HG02870 (cell line): ENCODE measurements around the gene GTF3C1.
"Not testable (repeated sequence)": the region's sequence is repeated elsewhere in the genome, so short reads cannot be mapped to it uniquely, and the experiment has no call there.

Experiments used
- ATAC-seq: cut with Tn5 transposase; IDR thresholded peaks from one replicate; pipeline ENCODE4 v1.9.1; 2021; ENCODE audit warnings: mild to moderate bottlenecking, moderate library complexity; ENCODE audit not compliant: unreplicated experiment

GTF3C1 gene

GRCh38 chr16:27447301-27447700 is 102.4 kb downstream of the GTF3C1 start:
- ATAC-seq = no peak

- no peak for ATAC-seq
These were observed 103.0 kb downstream of the GTF3C1 start for GRCh38 chr16:27446721-27447120.

DNA sequence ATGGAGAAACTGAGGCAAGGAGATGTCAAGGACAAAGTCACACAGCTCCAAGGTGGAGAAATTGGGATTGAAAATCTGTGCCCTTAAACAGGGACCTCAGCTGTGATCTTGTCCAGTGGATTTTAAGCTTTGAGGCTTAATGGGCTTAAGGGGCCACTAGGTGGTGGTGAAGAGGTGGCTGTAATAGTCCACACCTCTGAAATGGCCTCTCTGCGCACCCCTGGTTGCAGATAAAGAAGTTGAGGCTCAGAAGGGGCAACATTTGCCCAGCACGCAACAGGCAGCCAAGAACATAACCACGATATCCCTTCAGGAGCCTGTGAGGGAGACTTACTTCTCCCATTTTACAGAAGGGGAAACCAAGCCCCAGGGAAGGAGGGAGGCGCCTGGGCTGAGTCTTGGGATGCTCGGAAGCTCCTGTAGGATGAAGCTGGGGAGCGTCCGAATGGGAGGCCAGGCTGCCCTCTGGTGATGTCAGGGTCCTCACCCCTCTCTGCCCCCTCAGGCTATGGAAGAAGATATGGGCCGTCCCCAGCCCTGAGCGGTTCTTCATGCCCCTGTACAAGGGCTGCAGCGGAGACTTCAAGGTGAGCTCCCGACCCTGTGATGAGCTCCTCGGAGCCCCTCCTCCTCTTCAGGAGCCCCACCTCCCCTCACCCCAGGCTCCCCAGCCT is 104.1 kb downstream of the GTF3C1 start:
- ATAC-seq = no peak

GRCh38 chr16:27444470-27444869 is 105.2 kb downstream of the GTF3C1 start:
- ATAC-seq = no peak

GRCh38 chr16:27444015-27444414 is 105.7 kb downstream of the GTF3C1 start:
- no peak for ATAC-seq

DNA sequence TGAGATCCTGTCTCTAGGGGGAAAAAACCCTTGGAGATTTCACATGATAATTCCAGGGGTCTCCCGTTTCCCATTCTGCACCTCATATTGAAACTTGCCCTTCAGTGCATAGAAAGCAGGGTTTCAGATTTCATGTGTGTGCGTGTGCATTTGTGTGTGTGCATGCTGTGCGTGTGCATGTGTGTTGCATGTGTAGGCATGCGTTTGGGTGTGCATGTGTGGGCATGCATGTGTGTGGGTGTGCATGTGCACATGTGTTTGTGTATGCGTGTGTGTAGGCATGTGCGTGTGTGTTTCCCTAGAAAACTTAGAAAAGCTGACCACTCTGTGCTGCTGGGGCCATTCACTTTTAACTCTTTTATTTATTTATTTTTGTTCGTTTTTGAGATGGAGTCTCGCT is 107.7 kb downstream of the GTF3C1 start:
- no peak for ATAC-seq

DNA sequence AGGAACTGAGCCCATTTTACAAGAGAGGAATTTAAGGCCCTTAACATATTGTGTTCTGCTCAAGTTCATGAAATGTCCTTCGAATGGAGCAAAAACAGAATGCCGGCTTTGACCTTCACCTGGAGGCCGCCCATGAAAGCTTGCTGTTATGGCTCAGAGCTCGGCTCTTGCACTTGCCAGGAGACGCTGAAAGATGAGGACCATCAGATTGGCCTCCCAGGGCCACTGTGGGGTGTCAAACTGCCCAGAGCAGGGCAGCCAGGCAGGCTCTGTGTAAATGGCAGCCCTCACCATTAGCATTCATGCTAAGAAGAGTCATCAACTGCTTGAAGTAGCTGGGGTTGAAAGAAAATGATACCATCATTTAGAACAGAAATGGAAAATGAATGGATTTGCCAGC is 108.4 kb downstream of the GTF3C1 start:
- no peak for ATAC-seq

- ATAC-seq = no peak
These were observed 110.3 kb downstream of the GTF3C1 start for GRCh38 chr16:27439271-27440018.

- no peak for ATAC-seq
These were observed 111.8 kb downstream of the GTF3C1 start for GRCh38 chr16:27437946-27438345.

DNA sequence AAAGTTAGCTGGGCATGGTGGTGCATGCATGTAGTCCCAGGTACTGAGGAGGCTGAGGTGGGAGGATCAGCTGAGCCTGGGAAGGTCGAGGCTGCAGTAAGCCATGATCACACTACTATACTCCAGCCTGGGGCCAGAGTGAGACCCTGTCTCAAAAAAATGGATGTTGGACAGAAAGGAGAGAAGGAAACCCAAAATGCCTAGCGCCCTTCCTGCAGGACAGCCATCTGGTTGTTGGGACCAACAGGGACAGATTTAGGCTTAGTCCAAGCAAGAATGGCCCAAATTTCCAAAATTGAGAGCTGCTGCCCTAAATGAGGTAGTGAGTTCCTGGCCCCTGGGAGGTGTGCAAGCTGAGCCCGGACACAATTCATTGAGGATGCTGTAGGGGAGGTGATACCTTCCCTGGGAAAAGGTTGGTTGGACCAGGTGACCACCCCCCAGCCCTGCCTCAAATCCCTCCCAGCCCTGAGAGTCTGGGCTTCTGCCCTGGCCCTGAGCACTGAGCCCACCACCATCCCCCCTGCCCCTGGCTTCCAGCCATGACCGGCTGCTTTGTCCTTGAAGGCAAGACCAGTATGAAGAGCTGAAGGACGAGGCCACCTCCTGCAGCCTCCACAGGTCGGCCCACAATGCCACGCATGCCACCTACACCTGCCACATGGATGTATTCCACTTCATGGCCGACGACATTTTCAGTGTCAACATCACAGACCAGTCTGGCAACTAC is 112.6 kb downstream of the GTF3C1 start:
- ATAC-seq = no peak

DNA sequence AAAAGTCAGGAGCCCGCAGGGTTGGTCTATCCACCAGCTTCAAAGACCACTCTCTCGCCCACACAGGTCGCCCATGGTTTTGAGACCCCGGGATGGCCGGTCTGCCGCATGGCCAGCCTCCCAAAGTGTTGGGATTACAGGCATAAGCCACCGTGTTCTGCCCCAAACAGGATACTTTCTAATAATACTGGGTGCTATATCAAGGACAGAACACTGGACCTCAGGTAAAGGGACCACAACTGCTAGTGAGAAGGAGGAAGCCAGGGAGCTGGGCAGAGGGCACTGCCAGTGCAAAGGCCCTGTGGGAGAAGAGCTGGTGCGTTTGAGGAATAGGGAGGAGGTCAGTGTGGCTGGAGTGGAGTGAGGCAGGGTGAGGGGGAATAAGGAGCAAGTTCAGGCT is 113.6 kb downstream of the GTF3C1 start:
- no peak for ATAC-seq

- ATAC-seq = not testable (repeated sequence)
These were observed 114.6 kb downstream of the GTF3C1 start for GRCh38 chr16:27435146-27435545.

DNA sequence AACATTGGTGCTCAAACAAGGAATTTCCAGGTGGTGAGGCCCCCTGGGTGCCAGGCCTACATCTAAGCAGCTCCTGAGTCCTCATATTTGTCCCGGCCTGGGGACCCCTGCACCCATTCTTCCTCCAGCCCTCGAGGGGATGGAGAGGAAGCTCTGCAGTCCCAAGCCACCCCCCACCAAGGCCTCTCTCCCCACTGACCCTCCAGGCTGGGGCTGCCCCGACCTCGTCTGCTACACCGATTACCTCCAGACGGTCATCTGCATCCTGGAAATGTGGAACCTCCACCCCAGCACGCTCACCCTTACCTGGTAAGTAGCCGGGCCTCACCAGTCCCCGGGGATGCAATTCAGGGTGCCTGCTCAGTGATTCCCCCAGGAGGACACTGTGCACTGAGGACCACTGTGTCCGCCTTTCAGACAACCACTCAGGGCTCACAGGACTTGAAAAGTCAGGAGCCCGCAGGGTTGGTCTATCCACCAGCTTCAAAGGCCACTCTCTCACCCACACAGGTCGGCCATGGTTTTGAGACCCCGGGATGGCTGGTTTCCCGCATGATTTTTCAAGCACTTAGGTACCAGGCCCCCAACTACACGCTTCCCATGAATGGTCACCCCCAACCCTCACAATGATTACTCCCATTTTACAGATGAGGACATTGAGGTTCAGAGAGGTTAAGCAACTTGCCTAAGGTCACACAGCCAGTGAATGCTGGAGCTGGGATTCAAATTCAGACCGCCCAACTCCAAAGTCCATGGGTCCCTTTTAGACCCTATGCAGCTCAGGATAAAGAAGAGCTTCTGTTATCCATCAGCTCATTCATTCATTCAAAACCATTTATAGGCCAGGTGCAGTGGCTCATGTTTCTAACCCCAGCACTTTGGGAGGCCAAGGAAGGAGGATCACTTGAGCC is 115.3 kb downstream of the GTF3C1 start:
- no peak for ATAC-seq

DNA sequence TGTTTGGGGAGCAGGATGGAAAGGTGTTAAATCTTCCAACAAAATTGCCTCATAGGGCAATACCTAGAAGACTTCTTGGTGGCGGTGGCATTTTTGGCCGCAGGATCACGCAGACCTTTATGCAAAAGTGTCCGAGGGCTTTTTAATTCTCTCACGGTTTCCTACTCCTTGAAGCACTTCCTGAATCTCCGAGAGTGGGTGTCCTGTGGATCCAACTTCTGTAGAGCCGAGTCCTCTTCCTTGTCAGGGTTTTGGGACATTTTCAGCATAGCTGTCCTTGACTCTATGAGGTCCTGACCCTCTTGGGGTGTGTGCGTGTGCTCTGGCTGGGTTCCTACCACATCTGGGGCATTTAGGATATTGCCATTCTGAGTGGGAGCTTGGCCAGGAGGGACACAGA is 116.1 kb downstream of the GTF3C1 start:
- ATAC-seq = no peak

GRCh38 chr16:27433191-27433590 is 116.5 kb downstream of the GTF3C1 start:
- ATAC-seq = not testable (repeated sequence)

DNA sequence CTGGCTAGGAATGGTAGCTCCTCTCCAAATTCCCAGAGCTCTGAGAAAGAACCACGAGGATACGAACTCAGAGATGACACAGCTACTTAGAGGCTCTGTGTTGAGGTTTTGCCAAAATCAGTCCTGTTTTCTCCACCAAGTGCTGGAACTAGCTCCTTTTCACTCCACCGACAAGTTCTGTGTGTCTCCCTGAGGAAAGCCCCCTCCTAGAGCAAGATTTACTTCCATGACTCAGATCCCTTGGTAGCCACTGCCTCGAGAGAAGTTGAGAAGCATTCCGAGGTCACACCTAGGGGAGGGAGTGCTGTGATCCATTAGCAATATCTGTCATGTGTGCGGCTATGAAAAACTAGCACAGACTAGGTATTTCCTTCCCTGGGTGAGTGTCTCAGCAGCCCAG is 117.2 kb downstream of the GTF3C1 start:
- no peak for ATAC-seq

GRCh38 chr16:27431773-27432532 is 117.8 kb downstream of the GTF3C1 start:
- no peak for ATAC-seq

GRCh38 chr16:27430923-27431484 is 118.7 kb downstream of the GTF3C1 start:
- ATAC-seq = peak; percentile 31

- no peak for ATAC-seq
These were observed 119.2 kb downstream of the GTF3C1 start for GRCh38 chr16:27430512-27430911.

- no peak for ATAC-seq
These were observed 119.7 kb downstream of the GTF3C1 start for GRCh38 chr16:27429981-27430441.
